ENCODE results near the gene CRYGN.

CRYGN gene

GRCh38 chr7:151408839-151409666, 30.9 kb downstream of the CRYGN start:
- in situ Hi-C loops (cut with MboI; ENCODE audit: low sequenced_read_pairs): no loop called here

- in situ Hi-C loops (cut with MboI; ENCODE audit: low sequenced_read_pairs): no loop called here
Observed at GRCh38 chr7:151408498-151408838, 31.5 kb downstream of the CRYGN start.

- in situ Hi-C loops (cut with MboI; ENCODE audit: low sequenced_read_pairs): no loop called here
Observed at GRCh38 chr7:151406886-151407583, 32.9 kb downstream of the CRYGN start.

- in situ Hi-C loops (cut with MboI; ENCODE audit: low sequenced_read_pairs): no loop called here
Observed at GRCh38 chr7:151406051-151406875, 33.7 kb downstream of the CRYGN start.

- in situ Hi-C loops (cut with MboI; ENCODE audit: low sequenced_read_pairs): no loop called here
Observed at GRCh38 chr7:151405588-151405987, 34.4 kb downstream of the CRYGN start.

- in situ Hi-C loops (cut with MboI; ENCODE audit: low sequenced_read_pairs): no loop called here
Observed at GRCh38 chr7:151405056-151405455, 34.9 kb downstream of the CRYGN start.

- in situ Hi-C loops (cut with MboI; ENCODE audit: low sequenced_read_pairs): no loop called here
Observed at GRCh38 chr7:151404216-151405011, 35.5 kb downstream of the CRYGN start.

GRCh38 chr7:151403764-151404163, 36.2 kb downstream of the CRYGN start:
- in situ Hi-C loops (cut with MboI; ENCODE audit: low sequenced_read_pairs): no loop called here

GRCh38 chr7:151402029-151402835, 37.7 kb downstream of the CRYGN start:
- in situ Hi-C loops (cut with MboI; ENCODE audit: low sequenced_read_pairs): no loop called here

GRCh38 chr7:151400626-151401315, 39.2 kb downstream of the CRYGN start:
- in situ Hi-C loops (cut with MboI; ENCODE audit: low sequenced_read_pairs): no loop called here

- in situ Hi-C loops (cut with MboI; ENCODE audit: low sequenced_read_pairs): no loop called here
Observed at GRCh38 chr7:151399906-151400305, 40.0 kb downstream of the CRYGN start.

- in situ Hi-C loops (cut with MboI; ENCODE audit: low sequenced_read_pairs): no loop called here
Observed at GRCh38 chr7:151399305-151399601, 40.7 kb downstream of the CRYGN start.

- in situ Hi-C loops (cut with MboI; ENCODE audit: low sequenced_read_pairs): no loop called here
Observed at GRCh38 chr7:151398446-151399304, 41.3 kb downstream of the CRYGN start.

GRCh38 chr7:151397026-151397425, 42.9 kb downstream of the CRYGN start:
- in situ Hi-C loops (cut with MboI; ENCODE audit: low sequenced_read_pairs): no loop called here

GRCh38 chr7:151396328-151396970, 43.5 kb downstream of the CRYGN start:
- in situ Hi-C loops (cut with MboI; ENCODE audit: low sequenced_read_pairs): no loop called here

- in situ Hi-C loops (cut with MboI; ENCODE audit: low sequenced_read_pairs): no loop called here
Observed at GRCh38 chr7:151395036-151395367, 44.9 kb downstream of the CRYGN start.

- in situ Hi-C loops (cut with MboI; ENCODE audit: low sequenced_read_pairs): no loop called here
Observed at GRCh38 chr7:151394076-151395035, 45.6 kb downstream of the CRYGN start.
